Neural cell (in vitro differentiated cells): ENCODE measurements around the gene PSMD3. TPM values are rescaled to one million over a fixed set of nuclear protein-coding genes. Genes with fewer than 3 reads are reported as not detected.

Experiments used
- H2AFZ ChIP-seq: fragments of 200-600, 300-800 bp; sonication (generic), shearing (Covaris generic); 2 replicates; pipeline ENCODE4 v1.6.0; 2014; ENCODE audit warnings: low read depth, mild to moderate bottlenecking, antibody characterized with exemption, low read length, moderate library complexity
- H3F3A ChIP-seq: fragments of 200-600 bp; shearing (Covaris generic); 2 replicates; pipeline ENCODE4 v1.6.1; 2016; ENCODE audit warnings: mild to moderate bottlenecking, moderate library complexity, mixed read lengths, antibody characterized with exemption, low read length; ENCODE audit not compliant: insufficient read depth, poor library complexity, severe bottlenecking
- H3K27ac ChIP-seq: fragments of 200-600, 300-800 bp; sonication (generic), shearing (Covaris generic); 2 replicates; pipeline ENCODE4 v1.5.1; 2014; ENCODE audit warnings: mild to moderate bottlenecking, low read length, moderate library complexity
- H3K27me3 ChIP-seq: fragments of 300-800, 200-600 bp; sonication (generic), shearing (Covaris generic); 2 replicates; pipeline ENCODE4 v1.6.0; 2014; ENCODE audit warnings: mild to moderate bottlenecking, low read depth, low read length, moderate library complexity; ENCODE audit not compliant: insufficient read depth
- H3K36me3 ChIP-seq: fragments of 300-800, 200-600 bp; sonication (generic), shearing (Covaris generic); 2 replicates; pipeline ENCODE4 v1.5.1; 2014; ENCODE audit warnings: mild to moderate bottlenecking, antibody characterized with exemption, low read length, moderate library complexity; ENCODE audit not compliant: insufficient read depth
- H3K4me2 ChIP-seq: fragments of 300-800, 200-600 bp; sonication (generic), shearing (Covaris generic); 2 replicates; pipeline ENCODE4 v1.6.0; 2014; ENCODE audit warnings: mild to moderate bottlenecking, low read length
- H3K4me3 ChIP-seq: fragments of 300-800, 200-600 bp; sonication (generic), shearing (Covaris generic); 2 replicates; pipeline ENCODE4 v1.5.1; 2014; ENCODE audit warnings: mild to moderate bottlenecking, low read length, moderate library complexity
- H3K79me2 ChIP-seq: fragments of 200-600 bp; shearing (Covaris generic); replicated peaks from 2 replicates; pipeline ENCODE4 v1.6.0; 2014; ENCODE audit warnings: mild to moderate bottlenecking, low read length, moderate library complexity; ENCODE audit not compliant: insufficient read depth
- H3K9ac ChIP-seq: fragments of 300-800, 200-600 bp; sonication (generic), shearing (Covaris generic); 2 replicates; pipeline ENCODE4 v1.6.1; 2016; ENCODE audit warnings: mild to moderate bottlenecking, low read length, mixed read lengths
- H3K9me2 ChIP-seq: fragments of 200-600 bp; shearing (Covaris generic); 2 replicates; pipeline ENCODE4 v1.6.1; 2016; ENCODE audit warnings: mild to moderate bottlenecking, low read length, mixed read lengths; ENCODE audit not compliant: insufficient read depth
- H3K9me3 ChIP-seq: fragments of 200-600, 300-800 bp; sonication (generic), shearing (Covaris generic); 2 replicates; pipeline ENCODE4 v1.6.1; 2016; ENCODE audit warnings: mild to moderate bottlenecking, mixed run types, low read length, moderate library complexity, mixed read lengths
- H4K20me1 ChIP-seq: fragments of 200-600 bp; shearing (Covaris generic); 2 replicates; pipeline ENCODE4 v1.6.1; 2016; ENCODE audit warnings: mild to moderate bottlenecking, mixed run types; ENCODE audit not compliant: insufficient read depth
- CTCF ChIP-seq: fragments of 450-650 bp; IDR thresholded peaks from 2 replicates; pipeline ENCODE4 v1.5.1; 2014; ENCODE audit warnings: antibody characterized with exemption, mild to moderate bottlenecking, moderate library complexity; ENCODE audit not compliant: poor library complexity, severe bottlenecking
- EP300 ChIP-seq: fragments of 450-650 bp; conservative IDR thresholded peaks from 2 replicates; pipeline ENCODE4 v1.6.1; 2014; ENCODE audit warnings: antibody characterized with exemption, mild to moderate bottlenecking, moderate library complexity; ENCODE audit not compliant: poor library complexity, severe bottlenecking
- EZH2 ChIP-seq: fragments of 200-600, 300-800 bp; shearing (Covaris generic), sonication (generic); IDR thresholded peaks from 2 replicates; pipeline ENCODE4 v1.6.1; 2014; ENCODE audit warnings: antibody characterized with exemption, low read length, borderline replicate concordance, mild to moderate bottlenecking; ENCODE audit not compliant: insufficient read depth, poor library complexity, severe bottlenecking
- MXI1 ChIP-seq: fragments of 450-650 bp; conservative IDR thresholded peaks from 2 replicates; pipeline ENCODE4 v1.6.1; 2014; ENCODE audit warnings: antibody characterized with exemption, mild to moderate bottlenecking; ENCODE audit not compliant: poor library complexity, severe bottlenecking
- POLR2AphosphoS5 ChIP-seq: IDR thresholded peaks from 2 replicates; pipeline ENCODE4 v1.6.1; 2012
- RAD21 ChIP-seq: fragments of 450-650 bp; conservative IDR thresholded peaks from 2 replicates; pipeline ENCODE4 v1.6.1; 2014; ENCODE audit warnings: antibody characterized with exemption, mild to moderate bottlenecking, moderate library complexity
- REST ChIP-seq: IDR thresholded peaks from 2 replicates; pipeline ENCODE4 v1.6.1; 2012; ENCODE audit warnings: borderline replicate concordance
- SMC3 ChIP-seq: fragments of 450-650 bp; conservative IDR thresholded peaks from 2 replicates; pipeline ENCODE4 v1.6.1; 2014; ENCODE audit warnings: antibody characterized with exemption, mild to moderate bottlenecking, moderate library complexity; ENCODE audit not compliant: poor library complexity
- TAF1 ChIP-seq: IDR thresholded peaks from 2 replicates; pipeline ENCODE4 v1.6.1; 2012; ENCODE audit warnings: low read depth
- polyA plus RNA-seq: library from polyadenylated mRNA; depleted of rRNA; stranded (reverse); fragments of >200 nt; gene quantifications from 2 replicates; pipeline ENCODE4 v1.2.3, GENCODE V29; 2014

PSMD3 gene
- polyA plus RNA-seq, 1 donor from 2014 or later = 117 TPM

- no peak for TF ChIP-seq REST
- no peak for TF ChIP-seq POLR2AphosphoS5
- TF ChIP-seq EZH2 = no peak
- TF ChIP-seq MXI1 = no peak
- TF ChIP-seq SMC3 = no peak
- TF ChIP-seq CTCF = no peak
- no peaks in the 10 kb centered on the region for H3K27me3 ChIP-seq
Measured at GRCh38 chr17:39970157-39970692, 10.4 kb upstream of the PSMD3 start.

GRCh38 chr17:39971076-39971603 lies 9.5 kb upstream of the PSMD3 start:
- Histone ChIP-seq H3F3A (no peaks in the 10 kb centered on the region), H3K27me3 (no peaks in the 10 kb centered on the region), H3K36me3 (no peaks in the 10 kb centered on the region), H3K27ac (no peak overlapping the region), H2AFZ (no peak overlapping the region), H3K4me3 (no peak overlapping the region), H3K79me2 (no peaks in the 10 kb centered on the region), H3K4me2 (no peak overlapping the region), H4K20me1 (no peaks in the 10 kb centered on the region), H3K9ac (no peak overlapping the region), H3K9me3 (no peaks in the 10 kb centered on the region), H3K9me2 (no peaks in the 10 kb centered on the region)
- TF ChIP-seq EP300 (no peak), MXI1 (no peak), POLR2AphosphoS5 (no peak), EZH2 (no peak), REST (no peak), SMC3 (no peak), RAD21 (no peak), CTCF (no peak), TAF1 (no peak)

More at GRCh38 chr17:39970157-39970692, 10.4 kb upstream of the PSMD3 start:
- Histone ChIP-seq H3K27ac (no peak overlapping the region), H3F3A (no peaks in the 10 kb centered on the region), H4K20me1 (no peaks in the 10 kb centered on the region), H3K4me2 (no peak overlapping the region), H3K9me3 (no peaks in the 10 kb centered on the region), H3K36me3 (no peaks in the 10 kb centered on the region), H3K9me2 (no peaks in the 10 kb centered on the region), H2AFZ (no peak overlapping the region), H3K9ac (no peak overlapping the region), H3K79me2 (no peaks in the 10 kb centered on the region), H3K4me3 (no peak overlapping the region)
